Body of pancreas (tissue), 4 donors: ENCODE data around the gene OR5A1.

Source experiments
- CTCF ChIP-seq, 7 experiments: fragments of 450-650 bp in 4 of 7; fragments of 200-600 bp in 3 of 7; sonication (generic) in 3 of 7; IDR thresholded peaks; one replicate each; pipeline ENCODE4 v1.5.1; 2016 to 2019; ENCODE audit warnings: antibody characterized with exemption in 7 of 7
- POLR2A ChIP-seq, 3 donors: fragments of 450-650 bp; IDR thresholded peaks; one replicate each; pipeline ENCODE4 v1.6.1; 2016; ENCODE audit warnings: antibody characterized with exemption in 3 of 3, mild to moderate bottlenecking in 2 of 3

GRCh38 chr11:59436169-59436568 lies at the start of gene OR5A1:
- TF ChIP-seq POLR2A (IDR thresholded peaks at IDR 0.05) (no peak), CTCF (IDR thresholded peaks at IDR 0.05) (no peak)
